ENCODE measurements around the gene RWDD3.

RWDD3 gene

GRCh38 chr1:95237981-95238703 lies 4.1 kb downstream of the RWDD3 start:
- DNase-seq (ENCODE audit: insufficient read length, low spot score) (no peak), FAIRE-seq (no peak)
- TF ChIP-seq PAX5 (IDR thresholded peaks at IDR 0.05; ENCODE audit: insufficient read depth, low read length, severe bottlenecking), result no peak
- TF ChIP-seq POLR2A (IDR thresholded peaks at IDR 0.05; ENCODE audit: low read depth, low read length), result no peak
- TF ChIP-seq POU2F2 (IDR thresholded peaks at IDR 0.05; ENCODE audit: low read depth, low read length), result no peak
- no peak for TF ChIP-seq SPI1 (IDR thresholded peaks at IDR 0.05; ENCODE audit: low read depth, low read length)
- no peak for TF ChIP-seq POLR2AphosphoS5 (IDR thresholded peaks at IDR 0.05; ENCODE audit: low read depth, low read length)
- TF ChIP-seq TAF1 (IDR thresholded peaks at IDR 0.05; ENCODE audit: low read depth, low read length), result no peak

DNA sequence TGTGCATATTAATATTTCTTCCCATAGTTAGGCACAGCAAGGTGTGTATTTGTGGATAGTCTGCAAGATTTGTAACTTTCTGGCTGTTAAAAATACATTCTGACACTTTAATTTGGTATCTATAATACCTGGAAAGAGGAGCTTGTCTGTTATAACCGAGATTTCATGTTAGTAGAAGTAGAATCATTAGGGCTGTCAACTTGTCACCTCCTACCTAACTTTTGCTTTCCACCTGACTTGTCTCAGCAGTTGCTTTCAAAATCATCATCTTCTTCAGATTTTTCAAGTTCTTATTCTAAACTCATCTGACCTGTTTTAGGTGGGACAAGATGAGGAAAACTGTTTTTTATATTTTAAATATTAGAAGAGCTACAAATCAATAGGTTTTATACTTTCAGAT lies 11.0 kb downstream of the RWDD3 start:
- TF ChIP-seq POU2F2 (IDR thresholded peaks at IDR 0.05; ENCODE audit: low read depth, low read length) (no peak), TAF1 (IDR thresholded peaks at IDR 0.05; ENCODE audit: low read depth, low read length) (no peak), POLR2A (IDR thresholded peaks at IDR 0.05; ENCODE audit: low read depth, low read length) (no peak)
- DNase-seq (ENCODE audit: insufficient read length, low spot score) (no peak), FAIRE-seq (no peak)

DNA sequence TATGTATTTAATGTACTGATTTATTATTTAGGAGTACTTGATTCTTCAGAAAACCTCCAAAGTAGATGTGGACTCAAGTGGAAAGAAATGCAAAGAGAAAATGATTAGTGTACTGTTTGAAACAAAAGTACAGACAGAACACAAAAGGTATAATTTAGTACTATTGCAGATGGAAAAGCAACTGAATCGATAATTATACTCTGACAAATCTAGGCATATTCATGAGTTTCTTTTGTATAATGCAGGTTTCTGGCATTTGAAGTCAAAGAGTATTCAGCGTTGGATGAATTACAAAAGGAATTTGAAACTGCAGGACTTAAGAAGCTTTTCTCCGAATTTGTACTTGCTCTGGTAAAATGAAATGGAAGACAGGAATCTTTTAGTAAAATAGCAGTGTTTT lies 12.5 kb downstream of the RWDD3 start:
- no peak for FAIRE-seq
- no peak for DNase-seq (ENCODE audit: insufficient read length, low spot score)
- TF ChIP-seq TAF1 (IDR thresholded peaks at IDR 0.05; ENCODE audit: low read depth, low read length), result no peak
- no peak for TF ChIP-seq POLR2A (IDR thresholded peaks at IDR 0.05; ENCODE audit: low read depth, low read length)
- no peak for TF ChIP-seq SPI1 (IDR thresholded peaks at IDR 0.05; ENCODE audit: low read depth, low read length)
- TF ChIP-seq PAX5 (IDR thresholded peaks at IDR 0.05; ENCODE audit: insufficient read depth, low read length, severe bottlenecking), result no peak
- TF ChIP-seq POU2F2 (IDR thresholded peaks at IDR 0.05; ENCODE audit: low read depth, low read length), result no peak
- no peak for TF ChIP-seq POLR2AphosphoS5 (IDR thresholded peaks at IDR 0.05; ENCODE audit: low read depth, low read length)

- DNase-seq (ENCODE audit: insufficient read length, low spot score), result no peak
- TF ChIP-seq POU2F2 (IDR thresholded peaks at IDR 0.05; ENCODE audit: low read depth, low read length) (no peak), POLR2A (IDR thresholded peaks at IDR 0.05; ENCODE audit: low read depth, low read length) (no peak), SPI1 (IDR thresholded peaks at IDR 0.05; ENCODE audit: low read depth, low read length) (no peak), POLR2AphosphoS5 (IDR thresholded peaks at IDR 0.05; ENCODE audit: low read depth, low read length) (no peak)
- no peak for FAIRE-seq
Observed at GRCh38 chr1:95247607-95248006, 13.6 kb downstream of the RWDD3 start.

- no peak for TF ChIP-seq PAX5 (IDR thresholded peaks at IDR 0.05; ENCODE audit: insufficient read depth, low read length, severe bottlenecking)
- no peak for TF ChIP-seq POLR2A (IDR thresholded peaks at IDR 0.05; ENCODE audit: low read depth, low read length)
- no peak for TF ChIP-seq POU2F2 (IDR thresholded peaks at IDR 0.05; ENCODE audit: low read depth, low read length)
- no peak for TF ChIP-seq SPI1 (IDR thresholded peaks at IDR 0.05; ENCODE audit: low read depth, low read length)
- TF ChIP-seq TAF1 (IDR thresholded peaks at IDR 0.05; ENCODE audit: low read depth, low read length), result no peak
- no peak for TF ChIP-seq POLR2AphosphoS5 (IDR thresholded peaks at IDR 0.05; ENCODE audit: low read depth, low read length)
- FAIRE-seq (no peak), DNase-seq (ENCODE audit: insufficient read length, low spot score) (no peak)
Observed at GRCh38 chr1:95249916-95250315, 15.9 kb downstream of the RWDD3 start.

DNA sequence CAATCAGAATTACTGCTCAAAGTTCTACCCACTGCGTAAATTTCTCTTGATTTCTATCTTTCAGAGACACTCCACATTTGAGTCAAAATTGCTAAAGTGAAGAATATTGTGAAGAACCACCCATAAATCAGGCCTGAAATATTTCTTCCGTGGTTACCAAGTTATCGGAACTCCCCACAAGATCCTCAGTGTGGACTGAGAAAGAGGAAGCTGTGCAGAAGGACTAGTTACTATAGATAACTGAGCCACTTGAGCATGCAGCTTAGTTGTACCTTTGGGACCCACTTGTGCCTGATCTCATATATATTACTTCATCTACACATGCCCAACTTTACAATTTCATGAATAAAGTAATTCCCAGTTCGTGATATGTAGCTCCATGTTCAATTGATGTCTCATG lies 18.4 kb downstream of the RWDD3 start:
- FAIRE-seq (no peak), DNase-seq (ENCODE audit: insufficient read length, low spot score) (no peak)
- TF ChIP-seq POLR2A (IDR thresholded peaks at IDR 0.05; ENCODE audit: low read depth, low read length) (no peak), POLR2AphosphoS5 (IDR thresholded peaks at IDR 0.05; ENCODE audit: low read depth, low read length) (no peak), POU2F2 (IDR thresholded peaks at IDR 0.05; ENCODE audit: low read depth, low read length) (no peak), PAX5 (IDR thresholded peaks at IDR 0.05; ENCODE audit: insufficient read depth, low read length, severe bottlenecking) (no peak), SPI1 (IDR thresholded peaks at IDR 0.05; ENCODE audit: low read depth, low read length) (no peak), TAF1 (IDR thresholded peaks at IDR 0.05; ENCODE audit: low read depth, low read length) (no peak)

GRCh38 chr1:95254959-95255358 lies 20.9 kb downstream of the RWDD3 start:
- no peak for TF ChIP-seq TAF1 (IDR thresholded peaks at IDR 0.05; ENCODE audit: low read depth, low read length)
- TF ChIP-seq SPI1 (IDR thresholded peaks at IDR 0.05; ENCODE audit: low read depth, low read length), result no peak
- TF ChIP-seq PAX5 (IDR thresholded peaks at IDR 0.05; ENCODE audit: insufficient read depth, low read length, severe bottlenecking), result no peak
- no peak for TF ChIP-seq POLR2A (IDR thresholded peaks at IDR 0.05; ENCODE audit: low read depth, low read length)
- no peak for TF ChIP-seq POLR2AphosphoS5 (IDR thresholded peaks at IDR 0.05; ENCODE audit: low read depth, low read length)
- no peak for TF ChIP-seq POU2F2 (IDR thresholded peaks at IDR 0.05; ENCODE audit: low read depth, low read length)
- FAIRE-seq (no peak), DNase-seq (ENCODE audit: insufficient read length, low spot score) (no peak)

DNA sequence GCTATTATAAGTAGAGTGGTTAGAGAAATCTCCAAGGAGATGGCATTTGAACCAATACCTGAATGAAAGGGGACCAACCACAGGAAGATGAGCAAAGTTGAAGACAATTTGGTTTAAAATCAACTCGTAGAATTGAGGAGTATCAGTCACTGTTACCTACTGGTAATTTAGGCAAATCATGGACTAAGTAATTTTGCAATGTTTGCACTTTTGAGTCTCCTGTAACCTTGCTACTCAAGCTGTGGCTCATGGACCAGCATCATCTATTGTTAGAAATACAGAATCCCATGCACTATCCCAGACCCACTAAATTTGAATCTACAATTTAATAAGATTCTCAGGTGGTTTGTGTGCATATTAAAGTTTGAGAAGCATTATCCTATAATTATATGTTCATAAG lies 21.8 kb downstream of the RWDD3 start:
- FAIRE-seq, result no peak
- TF ChIP-seq SPI1 (IDR thresholded peaks at IDR 0.05; ENCODE audit: low read depth, low read length) (no peak), POLR2AphosphoS5 (IDR thresholded peaks at IDR 0.05; ENCODE audit: low read depth, low read length) (no peak), TAF1 (IDR thresholded peaks at IDR 0.05; ENCODE audit: low read depth, low read length) (no peak), PAX5 (IDR thresholded peaks at IDR 0.05; ENCODE audit: insufficient read depth, low read length, severe bottlenecking) (no peak), POU2F2 (IDR thresholded peaks at IDR 0.05; ENCODE audit: low read depth, low read length) (no peak), POLR2A (IDR thresholded peaks at IDR 0.05; ENCODE audit: low read depth, low read length) (no peak)
- DNase-seq (ENCODE audit: insufficient read length, low spot score), result no peak

DNA sequence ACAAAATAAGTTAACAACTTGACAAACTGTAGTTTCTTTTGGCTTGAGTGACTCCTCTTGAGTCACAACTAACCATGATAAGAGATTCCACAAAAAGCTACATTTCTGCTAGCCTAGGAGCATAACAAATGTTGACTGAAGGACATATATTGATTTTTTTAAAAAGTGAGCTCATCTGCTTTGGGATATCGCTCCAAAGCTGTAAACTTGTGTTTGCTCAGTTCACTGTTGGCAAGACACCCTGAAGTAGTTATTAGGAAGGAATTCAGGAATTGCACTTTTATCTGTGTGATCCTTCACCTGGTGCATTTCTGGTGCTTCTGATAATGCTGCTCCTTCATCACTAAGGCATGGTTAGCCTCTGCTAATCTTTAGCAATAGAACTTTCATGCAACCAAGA lies 23.7 kb downstream of the RWDD3 start:
- no peak for TF ChIP-seq TAF1 (IDR thresholded peaks at IDR 0.05; ENCODE audit: low read depth, low read length)
- TF ChIP-seq PAX5 (IDR thresholded peaks at IDR 0.05; ENCODE audit: insufficient read depth, low read length, severe bottlenecking), result no peak
- TF ChIP-seq POLR2AphosphoS5 (IDR thresholded peaks at IDR 0.05; ENCODE audit: low read depth, low read length), result no peak
- TF ChIP-seq POU2F2 (IDR thresholded peaks at IDR 0.05; ENCODE audit: low read depth, low read length), result no peak
- no peak for TF ChIP-seq SPI1 (IDR thresholded peaks at IDR 0.05; ENCODE audit: low read depth, low read length)
- no peak for TF ChIP-seq POLR2A (IDR thresholded peaks at IDR 0.05; ENCODE audit: low read depth, low read length)
- DNase-seq (ENCODE audit: insufficient read length, low spot score) (no peak), FAIRE-seq (no peak)

- no peak for DNase-seq (ENCODE audit: insufficient read length, low spot score)
- no peak for TF ChIP-seq POLR2AphosphoS5 (IDR thresholded peaks at IDR 0.05; ENCODE audit: low read depth, low read length)
- no peak for TF ChIP-seq TAF1 (IDR thresholded peaks at IDR 0.05; ENCODE audit: low read depth, low read length)
- TF ChIP-seq PAX5 (IDR thresholded peaks at IDR 0.05; ENCODE audit: insufficient read depth, low read length, severe bottlenecking), result no peak
- TF ChIP-seq SPI1 (IDR thresholded peaks at IDR 0.05; ENCODE audit: low read depth, low read length), result no peak
- TF ChIP-seq POU2F2 (IDR thresholded peaks at IDR 0.05; ENCODE audit: low read depth, low read length), result no peak
- no peak for TF ChIP-seq POLR2A (IDR thresholded peaks at IDR 0.05; ENCODE audit: low read depth, low read length)
- FAIRE-seq, result no peak
Observed at GRCh38 chr1:95259245-95259644, 25.2 kb downstream of the RWDD3 start.

Measured in GM12891 (cell line).